Cerebellar cortex (tissue), 1 donor: Measurements from ENCODE around the gene TRPM2.
"Not testable (repeated sequence)": the region's sequence is repeated elsewhere in the genome, so short reads cannot be mapped to it uniquely, and the experiment has no call there.

ENCODE experiments used
- DNase-seq: peaks from one replicate; pipeline ENCODE4 v3.0.0-alpha.2; 2015; ENCODE audit warnings: low spot score

TRPM2 gene

GRCh38 chr21:44415073-44416025 lies 61.9 kb downstream of the TRPM2 start:
- DNase-seq: no peak

GRCh38 chr21:44416193-44416592 lies 62.8 kb downstream of the TRPM2 start:
- DNase-seq: no peak

GRCh38 chr21:44417621-44418107 lies 64.2 kb downstream of the TRPM2 start:
- DNase-seq: not testable (repeated sequence)

- DNase-seq: no peak
These were observed 64.9 kb downstream of the TRPM2 start for GRCh38 chr21:44418108-44418875.

- no peak for DNase-seq
These were observed 65.4 kb downstream of the TRPM2 start for GRCh38 chr21:44418876-44419230.

GRCh38 chr21:44419679-44420078 lies 66.3 kb downstream of the TRPM2 start:
- DNase-seq: no peak

GRCh38 chr21:44420416-44421205 lies 67.2 kb downstream of the TRPM2 start:
- no peak for DNase-seq

- DNase-seq: no peak
These were observed 68.8 kb downstream of the TRPM2 start for GRCh38 chr21:44421901-44422840.

- no peak for DNase-seq
These were observed 69.9 kb downstream of the TRPM2 start for GRCh38 chr21:44423312-44423821.

GRCh38 chr21:44423941-44424607 lies 70.7 kb downstream of the TRPM2 start:
- no peak for DNase-seq

- DNase-seq: no peak
These were observed 71.3 kb downstream of the TRPM2 start for GRCh38 chr21:44424608-44425306.

GRCh38 chr21:44425307-44425894 lies 72.0 kb downstream of the TRPM2 start:
- DNase-seq: no peak

- DNase-seq: no peak
These were observed 72.7 kb downstream of the TRPM2 start for GRCh38 chr21:44425895-44426662.

- no peak for DNase-seq
These were observed 73.3 kb downstream of the TRPM2 start for GRCh38 chr21:44426663-44427191.

- peak; percentile 35 for DNase-seq
These were observed 74.1 kb downstream of the TRPM2 start for GRCh38 chr21:44427241-44428120.

GRCh38 chr21:44428281-44428960 lies 75.0 kb downstream of the TRPM2 start:
- DNase-seq: peak; percentile 21
